ENCODE data around the gene TFDP2. TPM values are rescaled to one million over a fixed set of nuclear protein-coding genes. Genes with fewer than 3 reads are reported as not detected.
"Not testable (repeated sequence)": the region's sequence is repeated elsewhere in the genome, so short reads cannot be mapped to it uniquely, and the experiment has no call there.

TFDP2 gene
- total and polyA plus RNA-seq, 2 donors (not counting 1 experiment from before 2014, with no cell fraction given), result 5.5 to 31.7 TPM

DNA sequence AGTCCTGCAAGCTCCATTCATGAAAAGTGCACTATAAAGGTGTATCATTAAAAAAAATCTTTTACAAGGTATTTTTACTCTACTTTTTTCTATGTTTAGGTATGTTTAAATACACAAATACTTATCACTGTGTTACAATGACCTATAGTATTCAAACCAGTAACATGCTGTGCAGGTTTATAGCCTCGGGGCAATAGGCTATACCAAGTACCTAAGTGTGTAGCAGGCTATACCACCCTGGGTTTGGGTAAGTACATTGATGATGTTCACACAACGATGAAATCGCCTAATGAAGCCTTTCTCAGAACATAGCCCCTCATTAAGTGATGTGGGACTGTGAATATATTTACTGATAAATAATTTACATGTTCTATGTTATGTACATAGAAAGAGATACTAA, 168.3 kb downstream of the TFDP2 start:
- POLR2A ChIA-PET, result no interaction called here
- Histone ChIP-seq H3K9me3 (ENCODE audit: control extremely low read depth in 1 of 3, control insufficient read depth in 2 of 3, insufficient read depth in 1 of 3, low read length in 2 of 3) (peaks cover 0 to 3% (median 0%) of the 10 kb centered on the region in 3 donors), H3K36me3 (replicated peaks in 1 of 2; ENCODE audit: control extremely low read depth in 1 of 2, control insufficient read depth in 1 of 2, extremely low read depth in 1 of 2, insufficient read depth in 2 of 2, low read length in 1 of 2) (peaks cover 0 to 1% of the 10 kb centered on the region in 2 experiments), H2AFZ (ENCODE audit: insufficient read depth, low read depth, low read length, poor library complexity, severe bottlenecking) (no peak overlapping the region), H3K4me3 (ENCODE audit: control extremely low read depth in 1 of 5, extremely low read depth in 1 of 5, insufficient read depth in 1 of 5, low read depth in 2 of 5, low read length in 4 of 5) (no peak overlapping the region), H3K4me2 (replicated peaks; ENCODE audit: low read depth, low read length, poor library complexity, severe bottlenecking) (no peak overlapping the region), H3K4me1 (ENCODE audit: control insufficient read depth in 2 of 2, insufficient read depth in 2 of 2, low read length in 2 of 2) (no peaks in the 10 kb centered on the region), H4K20me1 (ENCODE audit: control insufficient read depth, insufficient read depth, low read length, poor library complexity, severe bottlenecking) (no peaks in the 10 kb centered on the region), H3K9ac (ENCODE audit: low read length) (no peak overlapping the region), H3K27ac (ENCODE audit: low read length in 2 of 2) (no peak overlapping the region), H3K79me2 (ENCODE audit: control insufficient read depth, insufficient read depth, low read length) (no peaks in the 10 kb centered on the region), H3K27me3 (replicated peaks in 1 of 4; ENCODE audit: control extremely low read depth in 1 of 4, control insufficient read depth in 3 of 4, insufficient read depth in 4 of 4, low read length in 3 of 4) (no peaks in the 10 kb centered on the region)
- CTCF ChIA-PET, result no interaction called here
- no peaks in the 10 kb centered on the region for H3K27me3 Mint-ChIP-seq
- intact Hi-C loops (cut with micrococcal nuclease), result no loop called here
- H3K9me3 Mint-ChIP-seq (ENCODE audit: insufficient read depth), result no peaks in the 10 kb centered on the region
- DNase-seq, result no peak
- no peak overlapping the region for H3K27ac Mint-ChIP-seq
- no CpG with 5 or more reads among the region's 3 CpGs for WGBS (ENCODE audit: insufficient coverage)
- no peak for ATAC-seq (ENCODE audit: low read depth)
- TF ChIP-seq, protein P1, sequence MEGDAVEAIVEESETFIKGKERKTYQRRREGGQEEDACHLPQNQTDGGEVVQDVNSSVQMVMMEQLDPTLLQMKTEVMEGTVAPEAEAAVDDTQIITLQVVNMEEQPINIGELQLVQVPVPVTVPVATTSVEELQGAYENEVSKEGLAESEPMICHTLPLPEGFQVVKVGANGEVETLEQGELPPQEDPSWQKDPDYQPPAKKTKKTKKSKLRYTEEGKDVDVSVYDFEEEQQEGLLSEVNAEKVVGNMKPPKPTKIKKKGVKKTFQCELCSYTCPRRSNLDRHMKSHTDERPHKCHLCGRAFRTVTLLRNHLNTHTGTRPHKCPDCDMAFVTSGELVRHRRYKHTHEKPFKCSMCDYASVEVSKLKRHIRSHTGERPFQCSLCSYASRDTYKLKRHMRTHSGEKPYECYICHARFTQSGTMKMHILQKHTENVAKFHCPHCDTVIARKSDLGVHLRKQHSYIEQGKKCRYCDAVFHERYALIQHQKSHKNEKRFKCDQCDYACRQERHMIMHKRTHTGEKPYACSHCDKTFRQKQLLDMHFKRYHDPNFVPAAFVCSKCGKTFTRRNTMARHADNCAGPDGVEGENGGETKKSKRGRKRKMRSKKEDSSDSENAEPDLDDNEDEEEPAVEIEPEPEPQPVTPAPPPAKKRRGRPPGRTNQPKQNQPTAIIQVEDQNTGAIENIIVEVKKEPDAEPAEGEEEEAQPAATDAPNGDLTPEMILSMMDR (IDR thresholded peaks at IDR 0.05), result no peak
- no peak for TF ChIP-seq EZH2 (IDR thresholded peaks at IDR 0.05; ENCODE audit: borderline replicate concordance, insufficient read depth, low read depth, low read length, poor library complexity, severe bottlenecking)
- H3K4me1 Mint-ChIP-seq, result no peaks in the 10 kb centered on the region
- H3K4me3 Mint-ChIP-seq, result no peak overlapping the region

DNA sequence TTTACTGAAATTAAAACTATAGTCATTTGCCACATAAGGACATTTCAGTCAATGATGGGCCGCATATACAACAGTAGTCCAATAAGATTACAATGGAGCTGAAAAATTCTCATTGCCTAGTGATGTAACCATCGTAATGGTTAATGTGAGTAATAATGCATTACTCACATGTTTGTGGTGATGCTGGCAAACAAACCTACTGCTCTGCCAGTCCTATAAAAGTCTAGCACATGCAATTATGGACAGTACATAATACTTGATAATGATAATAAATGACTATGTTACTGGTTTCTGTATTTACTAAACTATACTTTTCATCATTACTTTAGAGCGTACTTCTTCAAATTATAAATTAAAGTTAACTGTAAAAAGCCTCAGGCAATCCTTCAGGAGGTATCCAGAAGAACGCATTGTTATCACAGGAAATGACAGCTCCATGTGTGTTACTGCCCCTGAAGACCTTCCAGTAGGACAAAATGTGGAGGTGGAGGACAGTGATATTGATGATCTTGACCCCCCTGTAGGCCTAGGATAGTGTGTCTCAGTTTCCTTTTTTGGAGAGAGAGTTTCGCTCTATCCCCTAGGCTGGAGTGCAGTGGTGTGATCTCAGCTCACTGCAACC, 170.2 kb downstream of the TFDP2 start:
- H3K27me3 Mint-ChIP-seq, result no peaks in the 10 kb centered on the region
- H3K4me3 Mint-ChIP-seq, result no peak overlapping the region
- ChIA-PET CTCF (no interaction called here), POLR2A (no interaction called here)
- Histone ChIP-seq H2AFZ (ENCODE audit: insufficient read depth, low read depth, low read length, poor library complexity, severe bottlenecking) (no peak overlapping the region), H3K36me3 (replicated peaks in 1 of 2; ENCODE audit: control extremely low read depth in 1 of 2, control insufficient read depth in 1 of 2, extremely low read depth in 1 of 2, insufficient read depth in 2 of 2, low read length in 1 of 2) (peaks cover 0 to 1% of the 10 kb centered on the region in 2 experiments), H3K9me3 (ENCODE audit: control extremely low read depth in 1 of 3, control insufficient read depth in 2 of 3, insufficient read depth in 1 of 3, low read length in 2 of 3) (peaks cover 0 to under 1% (median 0%) of the 10 kb centered on the region in 3 donors), H3K4me2 (replicated peaks; ENCODE audit: low read depth, low read length, poor library complexity, severe bottlenecking) (no peak overlapping the region), H3K4me3 (ENCODE audit: control extremely low read depth in 1 of 5, extremely low read depth in 1 of 5, insufficient read depth in 1 of 5, low read depth in 2 of 5, low read length in 4 of 5) (no peak overlapping the region), H4K20me1 (ENCODE audit: control insufficient read depth, insufficient read depth, low read length, poor library complexity, severe bottlenecking) (no peaks in the 10 kb centered on the region), H3K79me2 (ENCODE audit: control insufficient read depth, insufficient read depth, low read length) (no peaks in the 10 kb centered on the region), H3K27ac (ENCODE audit: low read length in 2 of 2) (no peak overlapping the region), H3K27me3 (replicated peaks in 1 of 4; ENCODE audit: control extremely low read depth in 1 of 4, control insufficient read depth in 3 of 4, insufficient read depth in 4 of 4, low read length in 3 of 4) (no peaks in the 10 kb centered on the region), H3K9ac (ENCODE audit: low read length) (no peak overlapping the region), H3K4me1 (ENCODE audit: control insufficient read depth in 2 of 2, insufficient read depth in 2 of 2, low read length in 2 of 2) (no peaks in the 10 kb centered on the region)
- DNase-seq, result no peak
- intact Hi-C loops (cut with micrococcal nuclease), result no loop called here
- ATAC-seq (ENCODE audit: low read depth), result no peak
- no peak overlapping the region for H3K27ac Mint-ChIP-seq
- H3K4me1 Mint-ChIP-seq, result no peaks in the 10 kb centered on the region
- H3K9me3 Mint-ChIP-seq (ENCODE audit: insufficient read depth), result no peaks in the 10 kb centered on the region
- no CpG with 5 or more reads among the region's 5 CpGs for WGBS (ENCODE audit: insufficient coverage)
- TF ChIP-seq EZH2 (IDR thresholded peaks at IDR 0.05; ENCODE audit: borderline replicate concordance, insufficient read depth, low read depth, low read length, poor library complexity, severe bottlenecking), result no peak
- TF ChIP-seq, protein P1 (IDR thresholded peaks at IDR 0.05), result no peak

DNA sequence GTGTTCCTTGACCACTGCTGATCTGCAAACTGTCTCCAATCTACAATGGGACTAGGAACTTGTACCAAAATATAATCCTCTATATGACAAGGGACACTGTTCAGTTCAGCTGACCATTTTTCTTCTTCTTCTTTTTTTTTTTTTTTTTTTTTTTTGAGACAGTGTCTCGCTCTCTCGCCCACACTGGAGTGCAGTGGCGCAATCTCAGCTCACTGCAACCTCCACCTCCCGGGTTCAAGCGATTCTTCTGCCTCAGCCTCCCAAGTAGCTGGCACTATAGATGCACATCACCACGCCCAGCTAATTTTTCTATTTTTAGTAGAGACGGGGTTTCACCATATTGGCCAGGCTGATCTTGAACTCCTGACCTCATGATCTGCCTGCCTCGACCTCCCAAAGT, 174.6 kb downstream of the TFDP2 start:
- H3K9ac ChIP-seq (ENCODE audit: low read length); H3K27me3 Mint-ChIP-seq; H4K20me1 ChIP-seq (ENCODE audit: control insufficient read depth, insufficient read depth, low read length, poor library complexity, severe bottlenecking); H3K4me3 Mint-ChIP-seq; H3K4me1 ChIP-seq (ENCODE audit: control insufficient read depth in 2 of 2, insufficient read depth in 2 of 2, low read length in 2 of 2); H3K27ac ChIP-seq (ENCODE audit: low read length in 2 of 2); H3K4me3 ChIP-seq (ENCODE audit: control extremely low read depth in 1 of 5, extremely low read depth in 1 of 5, insufficient read depth in 1 of 5, low read depth in 2 of 5, low read length in 4 of 5); H3K79me2 ChIP-seq (ENCODE audit: control insufficient read depth, insufficient read depth, low read length); H3K9me3 ChIP-seq (ENCODE audit: control extremely low read depth in 1 of 3, control insufficient read depth in 2 of 3, insufficient read depth in 1 of 3, low read length in 2 of 3); H3K36me3 ChIP-seq (replicated peaks in 1 of 2; ENCODE audit: control extremely low read depth in 1 of 2, control insufficient read depth in 1 of 2, extremely low read depth in 1 of 2, insufficient read depth in 2 of 2, low read length in 1 of 2); H3K4me2 ChIP-seq (replicated peaks; ENCODE audit: low read depth, low read length, poor library complexity, severe bottlenecking); H3K27ac Mint-ChIP-seq; H2AFZ ChIP-seq (ENCODE audit: insufficient read depth, low read depth, low read length, poor library complexity, severe bottlenecking); CTCF ChIA-PET; H3K4me1 Mint-ChIP-seq; DNase-seq; H3K27me3 ChIP-seq (replicated peaks in 1 of 4; ENCODE audit: control extremely low read depth in 1 of 4, control insufficient read depth in 3 of 4, insufficient read depth in 4 of 4, low read length in 3 of 4); H3K9me3 Mint-ChIP-seq (ENCODE audit: insufficient read depth); POLR2A ChIA-PET; ATAC-seq (ENCODE audit: low read depth); intact Hi-C loops (cut with micrococcal nuclease): not testable (repeated sequence)
- 100% methylated on average over 2 of the region's 8 CpGs for WGBS (ENCODE audit: insufficient coverage)
